CD14-positive monocyte (primary cell): ENCODE data around the gene ZNF48. TPM values are rescaled to one million over a fixed set of nuclear protein-coding genes. Genes with fewer than 3 reads are reported as not detected.

Experiments
- DNase-seq, 3 donors: peaks; one replicate each; pipeline ENCODE4 v3.0.0-alpha.2; 2011 to 2022
- H2AFZ ChIP-seq: 2 replicates; pipeline ENCODE4 v1.6.0; 2012; ENCODE audit warnings: mild to moderate bottlenecking, low read depth, low read length, inconsistent platforms; ENCODE audit not compliant: insufficient read depth, poor library complexity, severe bottlenecking
- H3K27ac ChIP-seq, 2 donors: 1 replicate in 1 of 2; 2 replicates in 1 of 2; pipeline ENCODE4 v1.5.1; 2012 to 2013; ENCODE audit warnings: low read length in 2 of 2, control low read depth in 1 of 2, inconsistent platforms in 1 of 2, low read depth in 1 of 2, mild to moderate bottlenecking in 1 of 2
- H3K27me3 ChIP-seq, 2 donors: one replicate each; pipeline versions ENCODE4 v1.6.0 to v1.6.1; 2011 to 2013; ENCODE audit warnings: low read length in 2 of 2; ENCODE audit not compliant: control insufficient read depth in 2 of 2, insufficient read depth in 2 of 2
- H3K36me3 ChIP-seq, 2 donors: replicated peaks in 1 of 2; 1 replicate in 1 of 2; 2 replicates in 1 of 2; pipeline versions ENCODE4 v1.5.1 to v1.6.1; 2012 to 2013; ENCODE audit warnings: low read length in 2 of 2, control low read depth in 1 of 2, inconsistent platforms in 1 of 2, mild to moderate bottlenecking in 1 of 2; ENCODE audit not compliant: insufficient read depth in 2 of 2, control insufficient read depth in 1 of 2
- H3K4me1 ChIP-seq, 2 donors: 1 replicate in 1 of 2; 2 replicates in 1 of 2; pipeline versions ENCODE4 v1.5.1 to v1.6.1; 2012 to 2013; ENCODE audit warnings: low read length in 2 of 2, control low read depth in 1 of 2, inconsistent platforms in 1 of 2, mild to moderate bottlenecking in 1 of 2, moderate library complexity in 1 of 2; ENCODE audit not compliant: insufficient read depth in 2 of 2, control insufficient read depth in 1 of 2
- H3K4me2 ChIP-seq: replicated peaks from 2 replicates; pipeline ENCODE3; 2012; ENCODE audit warnings: low read length, moderate library complexity, mild to moderate bottlenecking; ENCODE audit not compliant: poor library complexity, severe bottlenecking; ENCODE audit errors: extremely low read depth
- H3K4me3 ChIP-seq, 3 experiments: fragments of 200-600 bp in 1 of 3; sonication (generic) in 1 of 3; replicated peaks in 1 of 3; 1 replicate in 2 of 3; 2 replicates in 1 of 3; pipeline ENCODE4 v1.5.1; 2011 to 2013; ENCODE audit warnings: low read length in 3 of 3, mild to moderate bottlenecking in 3 of 3, control low read depth in 2 of 3, low read depth in 2 of 3, inconsistent platforms in 1 of 3, moderate library complexity in 1 of 3
- H3K79me2 ChIP-seq: 2 replicates; pipeline ENCODE4 v1.6.0; 2012; ENCODE audit warnings: mild to moderate bottlenecking, control low read depth, inconsistent platforms, low read length, moderate library complexity; ENCODE audit not compliant: insufficient read depth
- H3K9ac ChIP-seq: 2 replicates; pipeline ENCODE4 v1.6.0; 2017; ENCODE audit warnings: low read length, mild to moderate bottlenecking; ENCODE audit not compliant: insufficient read depth, poor library complexity, severe bottlenecking
- H3K9me3 ChIP-seq, 2 donors: replicated peaks in 1 of 2; 1 replicate in 1 of 2; 2 replicates in 1 of 2; pipeline versions ENCODE4 v1.5.1 to v1.6.1; 2012 to 2013; ENCODE audit warnings: low read length in 2 of 2, control low read depth in 1 of 2; ENCODE audit not compliant: control insufficient read depth in 1 of 2, insufficient read depth in 1 of 2
- H4K20me1 ChIP-seq: 2 replicates; pipeline ENCODE4 v1.6.0; 2012; ENCODE audit warnings: mild to moderate bottlenecking, low read length, control low read depth, moderate library complexity; ENCODE audit not compliant: insufficient read depth
- H3K27ac Mint-ChIP-seq, 7 donors: one replicate each; pipeline ENCODE4 v1.8.0; 2020; ENCODE audit warnings: mild to moderate bottlenecking in 7 of 7, mixed read lengths in 7 of 7, moderate library complexity in 6 of 7, inconsistent platforms in 2 of 7
- H3K27me3 Mint-ChIP-seq, 3 donors: one replicate each; pipeline ENCODE4 v1.8.0; 2021 to 2022; ENCODE audit warnings: low read depth in 3 of 3, mild to moderate bottlenecking in 3 of 3, mixed read lengths in 3 of 3, moderate library complexity in 3 of 3, inconsistent platforms in 1 of 3
- H3K36me3 Mint-ChIP-seq, 2 donors: one replicate each; pipeline ENCODE4 v1.8.0; 2020; ENCODE audit warnings: mixed read lengths in 2 of 2, inconsistent platforms in 1 of 2, mild to moderate bottlenecking in 1 of 2
- H3K4me1 Mint-ChIP-seq: one replicate; pipeline ENCODE4 v1.8.0; 2020; ENCODE audit warnings: mild to moderate bottlenecking, mixed read lengths
- H3K4me3 Mint-ChIP-seq, 2 donors: one replicate each; pipeline ENCODE4 v1.8.0; 2020; ENCODE audit warnings: mild to moderate bottlenecking in 2 of 2, mixed read lengths in 2 of 2, moderate library complexity in 1 of 2
- H3K9me3 Mint-ChIP-seq, 7 donors: one replicate each; pipeline ENCODE4 v1.8.0; 2020 to 2022; ENCODE audit warnings: mixed read lengths in 7 of 7, mild to moderate bottlenecking in 6 of 7, moderate library complexity in 6 of 7, inconsistent platforms in 2 of 7
- WGBS: methylation state at CpG from one replicate; pipeline ENCODE4 v1.1.5; 2013; ENCODE audit warnings: missing lambda C conversion rate; ENCODE audit not compliant: insufficient coverage; 5-methylcytosine and 5-hydroxymethylcytosine counted together
- intact Hi-C, 2 donors: fragments of 100-400 bp; cut with micrococcal nuclease; formaldehyde crosslinking; loops; one replicate each; pipeline versions ENCODE4 v1.15.0 to v1.15.1; 2023
- polyA plus RNA-seq, 3 donors: library from polyadenylated mRNA; depleted of rRNA in 1 of 3; unstranded in 2 of 3; stranded (reverse) in 1 of 3; fragments of 300-500 nt in 2 of 3; fragments of >200 nt in 1 of 3; fragmentation: Illumina TruSeq in 2 of 3; gene quantifications; 1 replicate in 2 of 3; 2 replicates in 1 of 3; pipeline ENCODE4 v1.2.3, GENCODE V29; 2012 to 2021
- TF ChIP-seq, protein P1 (sequence below): fragments of 200-600 bp; IDR thresholded peaks from one replicate; pipeline ENCODE4 v1.8.0; 2022; ENCODE audit warnings: antibody characterized with exemption, mild to moderate bottlenecking

Gene ZNF48
- polyA plus RNA-seq, 3 donors: 0.67 to 1.4 (median 0.93) TPM

DNA sequence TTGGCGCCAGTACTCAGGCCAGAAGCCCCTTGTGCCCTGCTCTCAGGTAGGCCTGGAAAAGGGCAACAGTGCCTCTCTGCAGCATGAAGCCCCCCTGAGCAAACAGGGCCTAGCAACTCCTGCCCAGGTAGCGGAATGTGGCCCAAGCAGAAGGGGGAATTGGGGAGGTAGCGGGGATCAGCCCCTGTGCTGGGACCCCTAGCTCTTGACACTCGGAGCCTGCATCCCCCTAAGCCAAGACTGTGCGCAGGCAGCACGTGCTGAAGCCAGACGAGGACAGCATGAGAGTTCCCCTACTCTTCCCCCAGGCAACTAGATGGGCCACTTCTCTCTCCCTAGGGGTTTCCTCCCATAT, 39.3 kb upstream of the ZNF48 start:
- Mint-ChIP-seq H3K4me1 (peaks cover 32% of the 10 kb centered on the region), H3K27me3 (peaks cover 0 to 1% (median 0%) of the 10 kb centered on the region in 3 donors)
- peaks cover 68 to 74% of the 10 kb centered on the region in 2 donors for H3K36me3 ChIP-seq

DNA sequence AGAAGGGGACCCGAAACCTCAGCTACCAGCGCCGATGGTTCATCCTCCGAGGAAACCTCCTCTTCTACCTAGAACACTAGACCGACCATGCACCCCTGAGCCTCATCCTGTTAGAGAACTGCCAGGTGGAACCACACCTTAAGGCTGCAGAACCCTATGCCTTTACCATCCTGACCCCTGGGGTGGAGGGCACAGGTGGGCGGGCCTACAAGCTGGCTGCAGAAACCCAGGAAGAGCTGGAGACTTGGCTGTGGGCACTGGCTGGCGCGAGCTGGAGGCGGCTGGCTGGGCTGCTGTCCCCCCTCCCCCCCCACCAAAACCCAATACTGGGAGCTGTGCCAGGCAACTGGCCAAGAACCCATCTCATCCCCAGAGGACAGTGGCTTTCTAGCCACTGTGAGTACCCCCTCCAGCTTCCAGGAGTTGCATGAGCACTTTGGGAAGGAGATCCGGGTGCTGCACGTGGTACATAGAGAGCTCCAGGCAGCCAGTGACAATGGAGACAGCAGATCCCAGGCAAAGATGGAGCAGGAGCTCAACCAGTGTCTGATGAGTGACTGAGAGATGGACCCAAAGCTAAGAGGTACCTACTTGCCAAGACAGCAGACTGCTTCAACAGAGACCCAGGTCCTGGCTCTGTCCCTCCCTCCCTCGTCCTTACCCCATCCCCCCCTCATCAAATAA, 38.7 kb upstream of the ZNF48 start:
- DNase-seq: peak in 1 of 3 donors; percentile 5
- Histone ChIP-seq H2AFZ (no peak overlapping the region), H3K4me1 (peaks cover 26 to 36% of the 10 kb centered on the region in 2 donors), H3K9ac (no peak overlapping the region), H4K20me1 (peaks cover 82% of the 10 kb centered on the region), H3K27ac (peak overlapping the region; percentile 94 to 99), H3K27me3 (no peaks in the 10 kb centered on the region), H3K4me3 (peak overlapping the region in 2 of 3 experiments; percentile 96 to 100), H3K36me3 (peaks cover 67 to 73% of the 10 kb centered on the region in 2 donors), H3K4me2 (peak overlapping the region; percentile 100), H3K9me3 (no peaks in the 10 kb centered on the region), H3K79me2 (peaks cover 72% of the 10 kb centered on the region)
- Mint-ChIP-seq H3K4me3 (peak overlapping the region; percentile 97 to 99), H3K36me3 (peaks cover 60 to 72% of the 10 kb centered on the region in 2 donors), H3K4me1 (peaks cover 32% of the 10 kb centered on the region), H3K27ac (peak overlapping the region; percentile 88 to 100 (median 98)), H3K9me3 (no peaks in the 10 kb centered on the region), H3K27me3 (peaks cover 0 to 1% (median 0%) of the 10 kb centered on the region in 3 donors)
- intact Hi-C loops: loop anchor here in 1 of 2 donors (10.0 kb wide), 1 partner anchor 48 kb away; the partner anchor contains the start of gene ZNF771
- TF ChIP-seq, protein P1, sequence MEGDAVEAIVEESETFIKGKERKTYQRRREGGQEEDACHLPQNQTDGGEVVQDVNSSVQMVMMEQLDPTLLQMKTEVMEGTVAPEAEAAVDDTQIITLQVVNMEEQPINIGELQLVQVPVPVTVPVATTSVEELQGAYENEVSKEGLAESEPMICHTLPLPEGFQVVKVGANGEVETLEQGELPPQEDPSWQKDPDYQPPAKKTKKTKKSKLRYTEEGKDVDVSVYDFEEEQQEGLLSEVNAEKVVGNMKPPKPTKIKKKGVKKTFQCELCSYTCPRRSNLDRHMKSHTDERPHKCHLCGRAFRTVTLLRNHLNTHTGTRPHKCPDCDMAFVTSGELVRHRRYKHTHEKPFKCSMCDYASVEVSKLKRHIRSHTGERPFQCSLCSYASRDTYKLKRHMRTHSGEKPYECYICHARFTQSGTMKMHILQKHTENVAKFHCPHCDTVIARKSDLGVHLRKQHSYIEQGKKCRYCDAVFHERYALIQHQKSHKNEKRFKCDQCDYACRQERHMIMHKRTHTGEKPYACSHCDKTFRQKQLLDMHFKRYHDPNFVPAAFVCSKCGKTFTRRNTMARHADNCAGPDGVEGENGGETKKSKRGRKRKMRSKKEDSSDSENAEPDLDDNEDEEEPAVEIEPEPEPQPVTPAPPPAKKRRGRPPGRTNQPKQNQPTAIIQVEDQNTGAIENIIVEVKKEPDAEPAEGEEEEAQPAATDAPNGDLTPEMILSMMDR: no peak
- 77% methylated on average over 6 of the region's 12 CpGs for WGBS

More for the DNA sequence above, 39.3 kb upstream of the ZNF48 start:
- peak overlapping the region; percentile 94 to 99 for H3K27ac ChIP-seq
- H3K79me2 ChIP-seq: peaks cover 68% of the 10 kb centered on the region
- H3K4me1 ChIP-seq: peaks cover 26 to 36% of the 10 kb centered on the region in 2 donors
- H3K4me2 ChIP-seq: peak overlapping the region; percentile 100
- DNase-seq: peak in 1 of 3 donors; percentile 15
- H4K20me1 ChIP-seq: peaks cover 83% of the 10 kb centered on the region
- WGBS: 35% methylated on average over 7 of the region's 7 CpGs
- H3K4me3 ChIP-seq: peak overlapping the region; percentile 82 to 100 (median 96)
- no peaks in the 10 kb centered on the region for H3K27me3 ChIP-seq
- H3K36me3 Mint-ChIP-seq: peaks cover 61 to 72% of the 10 kb centered on the region in 2 donors
- peak overlapping the region; percentile 90 to 100 (median 99) for H3K27ac Mint-ChIP-seq
- peak overlapping the region; percentile 88 for H3K9ac ChIP-seq
- TF ChIP-seq, protein P1: no peak
- no peaks in the 10 kb centered on the region for H3K9me3 ChIP-seq
- peak overlapping the region; percentile 81 for H2AFZ ChIP-seq
- intact Hi-C loops: loop anchor here (2.0 to 10.0 kb wide), 2 partner anchors 15 to 49 kb away; partner anchors contain the start of genes TBC1D10B (in 1 of the 2) and ZNF771 (in 1 of the 2)
- no peaks in the 10 kb centered on the region for H3K9me3 Mint-ChIP-seq
- peak overlapping the region; percentile 97 to 99 for H3K4me3 Mint-ChIP-seq
